HepG2 (cell line): ENCODE measurements around the gene METTL15. TPM values are rescaled to one million over a fixed set of nuclear protein-coding genes. Genes with fewer than 3 reads are reported as not detected.

ENCODE experiments used
- ATAC-seq: fragments of 200-7000 bp; cut with Tn5 transposase; 3 replicates; pipeline ENCODE4 v1.9.1; 2020; ENCODE audit warnings: mild to moderate bottlenecking, moderate library complexity
- BruUV-seq: library from RNA; stranded (reverse); fragments of 400-500 nt; replicated peaks from 2 replicates; lab custom pipeline; 2021; lab: Mats Ljungman, UMichigan
- CTCF ChIA-PET: fragments of 300-600 bp; formaldehyde crosslinking; extraction: SDS; loops from one replicate; lab custom pipeline; 2021; ENCODE audit warnings: low total read pairs, inconsistent platforms, low intra/inter-chr PET ratio; lab: Yijun Ruan, JAX
- POLR2A ChIA-PET: fragments of 350-600 bp; sonication (Branson Sonifier 250); formaldehyde crosslinking; loops from one replicate; lab custom pipeline; 2020; ENCODE audit warnings: antibody characterized with exemption, inconsistent platforms; lab: Yijun Ruan, JAX
- DNase-seq: peaks from one replicate; pipeline ENCODE4 v3.0.0-alpha.2; 2015; ENCODE audit warnings: low spot score
- FAIRE-seq: peaks from 3 replicates; lab custom pipeline; 2011; peaks lifted over from hg19 to GRCh38; lab: Jason Lieb, UNC
- H2AFZ ChIP-seq: one replicate; pipeline ENCODE4 v1.6.1; 2011; ENCODE audit warnings: low read length, inconsistent platforms
- H3K27ac ChIP-seq: fragments of 300-600 bp; 3 replicates; pipeline ENCODE4 v1.8.0; 2011; ENCODE audit warnings: mixed run types, mild to moderate bottlenecking, mixed read lengths, low read length, inconsistent platforms; ENCODE audit not compliant: insufficient read depth; ENCODE audit errors: extremely low read length
- H3K27me3 ChIP-seq, 2 experiments: fragments of 200-600 bp in 1 of 2; 2 replicates in 1 of 2; 3 replicates in 1 of 2; pipeline versions ENCODE4 v1.6.0 to v1.8.0; 2011; ENCODE audit warnings: low read length in 2 of 2, mild to moderate bottlenecking in 2 of 2, moderate library complexity in 2 of 2, inconsistent platforms in 1 of 2; ENCODE audit not compliant: insufficient read depth in 2 of 2, control insufficient read depth in 1 of 2
- H3K36me3 ChIP-seq, 2 experiments: fragments of 200-600 bp in 1 of 2; replicated peaks in 1 of 2; 2 replicates in 1 of 2; 3 replicates in 1 of 2; pipeline versions ENCODE4 v1.5.1 to v1.8.0; 2011; ENCODE audit warnings: low read length in 2 of 2, inconsistent platforms in 1 of 2; ENCODE audit not compliant: insufficient read depth in 2 of 2, control insufficient read depth in 1 of 2
- H3K4me1 ChIP-seq: 2 replicates; pipeline ENCODE4 v1.5.1; 2012; ENCODE audit warnings: low read length, inconsistent platforms; ENCODE audit not compliant: insufficient read depth
- H3K4me2 ChIP-seq: 2 replicates; pipeline ENCODE4 v1.6.0; 2011; ENCODE audit warnings: low read depth, low read length, inconsistent platforms
- H3K4me3 ChIP-seq, 3 experiments: fragments of 200-600 bp in 1 of 3; sonication (generic), shearing (Covaris generic) in 1 of 3; replicated peaks in 1 of 3; 2 replicates each; pipeline ENCODE4 v1.5.1; 2011 to 2016; ENCODE audit warnings: low read length in 3 of 3, inconsistent platforms in 2 of 3, low read depth in 2 of 3, mild to moderate bottlenecking in 2 of 3, control low read depth in 1 of 3, mixed read lengths in 1 of 3; ENCODE audit not compliant: insufficient read depth in 1 of 3
- H3K79me2 ChIP-seq: one replicate; pipeline ENCODE4 v1.6.1; 2011; ENCODE audit warnings: low read length, inconsistent platforms; ENCODE audit not compliant: insufficient read depth
- H3K9ac ChIP-seq: 2 replicates; pipeline ENCODE4 v1.6.0; 2011; ENCODE audit warnings: mild to moderate bottlenecking, low read depth, low read length, inconsistent platforms; ENCODE audit not compliant: insufficient read depth
- H3K9me3 ChIP-seq: 2 replicates; pipeline ENCODE4 v1.5.1; 2012; ENCODE audit warnings: mild to moderate bottlenecking, low read length
- H4K20me1 ChIP-seq: 2 replicates; pipeline ENCODE4 v1.6.0; 2011; ENCODE audit warnings: inconsistent platforms, mild to moderate bottlenecking, low read length, moderate library complexity; ENCODE audit not compliant: insufficient read depth
- ARID5B ChIP-seq: IDR thresholded peaks from 2 replicates; pipeline ENCODE4 v1.4.0; 2020; ENCODE audit warnings: mild to moderate bottlenecking, missing genetic modification reagents
- ATF3 ChIP-seq: sonication (generic); formaldehyde crosslinking; IDR thresholded peaks from 2 replicates; pipeline ENCODE4 v1.4.0; 2020; ENCODE audit warnings: missing genetic modification reagents
- CREB3 ChIP-seq: sonication (generic); formaldehyde crosslinking; IDR thresholded peaks from 2 replicates; pipeline ENCODE4 v1.5.0; 2020; ENCODE audit warnings: missing genetic modification reagents
- EED ChIP-seq: sonication (generic); formaldehyde crosslinking; IDR thresholded peaks from 2 replicates; pipeline ENCODE4 v1.5.0; 2020; ENCODE audit warnings: mild to moderate bottlenecking, missing genetic modification reagents
- HNRNPUL1 ChIP-seq: fragments of 200-400 bp; formaldehyde crosslinking; IDR thresholded peaks from 2 replicates; pipeline ENCODE4 v1.6.1; 2017; ENCODE audit warnings: low read depth, mild to moderate bottlenecking, low read length, moderate library complexity
- KAT2B ChIP-seq: fragments of 150-350 bp; IDR thresholded peaks from 2 replicates; pipeline ENCODE4 v1.6.1; 2014; ENCODE audit warnings: low read depth, low read length, borderline replicate concordance
- NCOA2 ChIP-seq: sonication (generic); formaldehyde crosslinking; IDR thresholded peaks from 2 replicates; pipeline ENCODE4 v1.8.0; 2022; ENCODE audit warnings: inconsistent platforms
- RBM22 ChIP-seq: fragments of 200-400 bp; formaldehyde crosslinking; optimal IDR thresholded peaks from 2 replicates; pipeline ENCODE3; 2017; ENCODE audit warnings: mild to moderate bottlenecking, low read length, moderate library complexity
- ZNF44 ChIP-seq: sonication (generic); formaldehyde crosslinking; IDR thresholded peaks from 2 replicates; pipeline ENCODE4 v1.5.1; 2020; ENCODE audit warnings: mild to moderate bottlenecking, missing genetic modification reagents
- ZNF564 ChIP-seq: sonication (generic); formaldehyde crosslinking; IDR thresholded peaks from 2 replicates; pipeline ENCODE4 v1.8.1; 2023; ENCODE audit warnings: mild to moderate bottlenecking, missing genetic modification reagents
- in situ Hi-C: cut with HindIII; loops from 2 replicates; pipeline ENCODE4 v1.10.0; 2017; ENCODE audit warnings: low pct_unique_long_range_greater_than_20kb; ENCODE audit not compliant: extremely low pct_ligation_motif_present
- intact Hi-C: fragments of 100-400 bp; cut with micrococcal nuclease; formaldehyde crosslinking; loops from one replicate; pipeline ENCODE4 v1.10.0; 2022; ENCODE audit not compliant: unreplicated experiment
- polyA plus RNA-seq, 8 experiments: library from polyadenylated mRNA; depleted of rRNA in 3 of 8; stranded (reverse) in 7 of 8; unstranded in 1 of 8; fragments of >200 nt; fragmentation: Illumina TruSeq in 4 of 8; extraction: Trizol in 4 of 8; gene quantifications; 2 replicates each; pipeline versions ENCODE4 v1.2.1 to v1.2.3, GENCODE V29; 2011 to 2016; ENCODE audit warnings: low read depth in 4 of 8, missing spikeins in 1 of 8, mixed read lengths in 1 of 8; ENCODE audit not compliant: insufficient read depth in 1 of 8
- total RNA-seq, 5 experiments: library from RNA; depleted of rRNA; stranded (reverse); fragments of >200 nt; fragmentation: Illumina TruSeq; extraction: Trizol; gene quantifications; 2 replicates each; pipeline ENCODE4 v1.2.3, GENCODE V29; 2016; ENCODE audit warnings: low read depth in 1 of 5

Gene METTL15
- total and polyA plus RNA-seq, 2 of the 13 experiments (the other 11 are each of a cell fraction or from before 2014, with no cell fraction given), result 6.5 to 14.0 TPM

- DNase-seq (no peak), FAIRE-seq (no peak)
Measured at GRCh38 chr11:28346209-28346608, 238.0 kb downstream of the METTL15 start.

More at GRCh38 chr11:28346209-28346608, 238.0 kb downstream of the METTL15 start:
- no peaks in the 10 kb centered on the region for H3K27me3 ChIP-seq
- H3K27ac ChIP-seq, result no peak overlapping the region
- no peak overlapping the region for H2AFZ ChIP-seq
- no peak overlapping the region for H3K4me3 ChIP-seq
- no peak overlapping the region for H3K9ac ChIP-seq
- no peaks in the 10 kb centered on the region for H3K9me3 ChIP-seq
- H3K79me2 ChIP-seq, result no peaks in the 10 kb centered on the region
- H3K4me2 ChIP-seq, result no peak overlapping the region
- peaks cover 16% of the 10 kb centered on the region for H3K4me1 ChIP-seq
- POLR2A ChIA-PET, result no interaction called here
- H4K20me1 ChIP-seq, result no peaks in the 10 kb centered on the region
- CTCF ChIA-PET, result no interaction called here
- in situ Hi-C loops (no loop called here), intact Hi-C loops (no loop called here)
- H3K36me3 ChIP-seq, result no peaks in the 10 kb centered on the region
- TF ChIP-seq NCOA2 (no peak), ATF3 (CRISPR knock-in tag) (no peak), EED (no peak), CREB3 (CRISPR knock-in tag) (no peak), ZNF564 (CRISPR knock-in tag) (no peak), KAT2B (no peak), RBM22 (no peak), HNRNPUL1 (no peak), ARID5B (CRISPR knock-in tag) (no peak), ZNF44 (no peak)
- BruUV-seq, result no TSS peak
- ATAC-seq, result no peak
